GM13976 (cell line): ENCODE results near the gene NKX2-1.
A peak's percentile ranks its signal among the peaks of the same experiment; 100 is the strongest.

Experiments
- DNase-seq: peaks from one replicate; pipeline ENCODE4 v3.0.0; 2012; ENCODE audit warnings: low spot score
- in situ Hi-C: fragments of 300-500 bp; cut with MboI; formaldehyde crosslinking; loops from one replicate; pipeline ENCODE4 v1.12.0; 2022; ENCODE audit warnings: low sequenced_read_pairs, mixed read lengths, inconsistent platforms; ENCODE audit not compliant: unreplicated experiment
- TF ChIP-seq, protein P1 (sequence below): IDR thresholded peaks from 2 replicates; pipeline ENCODE4 v1.5.1; 2012; ENCODE audit warnings: borderline replicate concordance, mild to moderate bottlenecking; ENCODE audit not compliant: insufficient read depth; ENCODE audit errors: extremely low read depth, missing control alignments, control extremely low read depth

NKX2-1 gene

DNA sequence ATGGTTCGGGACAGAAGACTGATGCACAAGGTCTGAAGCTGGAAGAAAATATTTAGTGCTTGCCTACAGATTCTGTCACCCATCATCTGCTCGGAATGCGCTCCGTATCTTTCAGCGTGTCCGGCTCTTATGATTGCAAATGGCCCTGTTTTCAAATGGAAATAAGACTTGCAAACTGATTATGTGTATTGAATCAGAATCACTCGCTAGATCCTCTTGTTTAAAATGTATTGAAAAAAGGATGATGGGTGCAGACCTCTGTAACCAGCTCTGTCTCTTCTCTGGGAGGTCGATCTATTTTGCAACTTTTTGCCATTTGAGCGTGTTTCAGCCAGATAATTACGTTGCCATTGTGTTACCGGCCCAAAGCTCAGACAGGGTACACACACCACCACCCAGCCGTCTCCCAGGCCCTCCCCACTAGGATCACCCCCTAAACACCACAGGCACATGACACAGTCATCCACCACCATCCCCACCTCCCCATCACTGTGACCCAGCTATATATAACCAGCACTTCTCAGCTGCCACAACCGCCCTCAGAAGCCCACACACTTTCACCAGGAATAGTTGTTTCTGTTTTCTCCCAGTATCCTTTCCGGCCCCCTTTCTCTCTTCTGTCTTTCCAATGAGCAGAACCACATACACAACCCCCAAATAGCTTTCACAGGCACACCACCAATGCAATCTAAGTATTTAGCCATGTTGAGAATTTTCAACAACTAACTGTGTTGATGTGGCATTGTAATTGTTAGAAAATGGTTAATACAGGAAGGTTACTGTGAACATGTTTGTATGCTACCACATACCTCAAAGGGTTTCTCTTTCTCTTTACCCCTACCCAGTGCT is 10.7 kb downstream of the NKX2-1 start:
- in situ Hi-C loops, result no loop called here
- TF ChIP-seq, protein P1, sequence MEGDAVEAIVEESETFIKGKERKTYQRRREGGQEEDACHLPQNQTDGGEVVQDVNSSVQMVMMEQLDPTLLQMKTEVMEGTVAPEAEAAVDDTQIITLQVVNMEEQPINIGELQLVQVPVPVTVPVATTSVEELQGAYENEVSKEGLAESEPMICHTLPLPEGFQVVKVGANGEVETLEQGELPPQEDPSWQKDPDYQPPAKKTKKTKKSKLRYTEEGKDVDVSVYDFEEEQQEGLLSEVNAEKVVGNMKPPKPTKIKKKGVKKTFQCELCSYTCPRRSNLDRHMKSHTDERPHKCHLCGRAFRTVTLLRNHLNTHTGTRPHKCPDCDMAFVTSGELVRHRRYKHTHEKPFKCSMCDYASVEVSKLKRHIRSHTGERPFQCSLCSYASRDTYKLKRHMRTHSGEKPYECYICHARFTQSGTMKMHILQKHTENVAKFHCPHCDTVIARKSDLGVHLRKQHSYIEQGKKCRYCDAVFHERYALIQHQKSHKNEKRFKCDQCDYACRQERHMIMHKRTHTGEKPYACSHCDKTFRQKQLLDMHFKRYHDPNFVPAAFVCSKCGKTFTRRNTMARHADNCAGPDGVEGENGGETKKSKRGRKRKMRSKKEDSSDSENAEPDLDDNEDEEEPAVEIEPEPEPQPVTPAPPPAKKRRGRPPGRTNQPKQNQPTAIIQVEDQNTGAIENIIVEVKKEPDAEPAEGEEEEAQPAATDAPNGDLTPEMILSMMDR, result no peak
- no peak for DNase-seq

DNA sequence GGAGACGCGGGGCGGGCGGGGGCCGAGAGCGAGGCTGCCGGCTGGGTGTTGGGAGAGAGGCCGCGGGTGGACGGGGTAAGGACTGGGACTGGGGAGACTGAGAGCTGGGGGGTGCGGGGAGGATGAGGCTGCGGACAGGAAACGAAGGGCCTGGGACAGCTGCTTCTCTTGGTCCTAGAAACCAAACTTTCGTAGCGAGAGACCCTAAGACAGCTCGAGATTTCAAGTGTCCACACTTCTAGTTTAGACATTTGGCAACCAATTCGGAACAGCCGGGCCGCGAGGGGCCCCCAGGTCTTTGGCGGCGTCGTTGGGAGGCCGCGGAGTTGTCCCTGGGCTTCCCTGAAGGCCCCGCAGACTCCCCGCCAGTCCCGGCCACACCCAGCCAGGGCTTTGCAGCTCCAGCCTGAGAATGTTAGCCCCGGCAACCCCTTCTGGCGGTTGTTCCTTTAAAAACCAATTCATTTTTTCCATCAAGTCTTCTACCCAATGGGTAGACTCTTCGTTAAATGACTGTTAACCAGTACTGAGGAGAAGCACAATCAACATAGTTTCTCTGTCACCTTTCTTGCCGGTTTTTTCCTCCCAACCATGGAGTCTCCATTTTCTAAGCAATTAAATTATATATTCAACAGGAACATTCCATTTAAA is 11.5 kb downstream of the NKX2-1 start:
- DNase-seq, result peak; percentile 21
- in situ Hi-C loops, result no loop called here

DNA sequence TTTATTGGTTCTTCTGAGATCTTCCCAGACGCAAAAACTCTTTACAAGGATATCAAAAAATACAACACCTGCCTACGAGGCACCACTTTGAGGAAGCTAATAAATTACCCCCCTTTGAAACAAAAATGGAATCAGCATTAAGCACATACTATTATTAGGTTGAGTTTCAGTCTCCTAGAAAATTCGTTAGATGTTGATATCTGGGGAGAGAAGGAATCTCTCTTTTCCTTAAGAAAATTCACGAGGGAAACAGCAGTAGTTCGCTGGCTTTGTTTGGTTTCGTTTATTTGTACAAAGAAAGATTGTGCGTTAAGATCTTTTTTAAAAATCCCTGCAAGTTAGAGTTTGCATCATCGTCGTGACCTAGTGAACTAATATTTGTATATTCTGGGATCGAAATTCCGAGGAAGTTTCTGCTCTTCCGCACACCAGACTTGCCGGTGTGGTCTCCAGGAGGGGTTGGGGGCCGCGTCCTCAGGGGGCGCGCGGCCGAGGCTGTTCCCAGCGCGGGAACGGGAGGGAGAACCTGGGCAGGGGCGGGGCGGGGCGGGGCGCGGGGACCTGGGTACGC is 12.1 kb downstream of the NKX2-1 start:
- TF ChIP-seq, protein P1, result no peak
- no peak for DNase-seq
- in situ Hi-C loops, result no loop called here

More for the DNA sequence above, 11.5 kb downstream of the NKX2-1 start:
- TF ChIP-seq, protein P1, result no peak

DNA sequence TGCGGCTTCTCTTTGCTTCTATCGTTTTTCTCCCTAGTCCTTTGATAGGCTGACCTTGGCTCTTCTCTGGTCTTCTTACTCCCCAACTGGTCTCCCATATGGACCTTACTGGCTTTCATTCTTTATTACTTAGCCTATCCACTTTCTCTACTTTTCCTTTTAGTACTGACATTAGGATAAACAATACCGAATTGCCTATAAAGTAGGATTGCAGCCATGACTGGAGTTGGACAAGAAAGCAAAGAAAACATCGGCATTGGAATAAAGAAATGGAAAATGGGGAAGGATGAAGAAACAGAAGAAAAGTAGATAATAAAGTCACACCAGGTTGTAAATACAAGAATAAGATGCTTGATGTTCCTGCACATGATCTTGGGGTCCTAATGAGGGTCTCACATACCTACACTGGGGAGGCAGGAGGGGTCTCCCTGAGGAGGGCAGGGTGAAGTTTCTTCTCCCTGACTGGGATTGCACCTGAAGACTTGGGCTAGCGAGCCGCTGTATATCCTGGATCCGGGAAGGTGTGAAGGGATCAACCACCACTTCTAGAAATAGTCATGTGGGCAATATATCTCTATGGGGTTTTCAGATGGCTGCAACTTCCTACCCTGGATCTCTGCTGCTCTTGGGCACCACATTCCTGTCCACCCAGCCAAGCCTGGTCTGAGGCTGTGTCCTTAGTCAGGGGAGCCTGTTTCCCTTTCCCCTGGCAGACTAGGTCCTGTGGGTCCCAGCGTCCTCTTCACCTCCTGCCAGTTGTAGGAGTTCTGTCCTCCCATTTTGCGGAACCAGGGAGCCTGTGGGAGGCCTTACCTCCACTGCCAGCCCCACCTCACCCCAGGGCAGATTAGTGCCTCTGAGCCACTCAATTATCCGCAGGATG is 13.1 kb downstream of the NKX2-1 start:
- no peak for DNase-seq
- TF ChIP-seq, protein P1, result no peak
- in situ Hi-C loops, result no loop called here

DNA sequence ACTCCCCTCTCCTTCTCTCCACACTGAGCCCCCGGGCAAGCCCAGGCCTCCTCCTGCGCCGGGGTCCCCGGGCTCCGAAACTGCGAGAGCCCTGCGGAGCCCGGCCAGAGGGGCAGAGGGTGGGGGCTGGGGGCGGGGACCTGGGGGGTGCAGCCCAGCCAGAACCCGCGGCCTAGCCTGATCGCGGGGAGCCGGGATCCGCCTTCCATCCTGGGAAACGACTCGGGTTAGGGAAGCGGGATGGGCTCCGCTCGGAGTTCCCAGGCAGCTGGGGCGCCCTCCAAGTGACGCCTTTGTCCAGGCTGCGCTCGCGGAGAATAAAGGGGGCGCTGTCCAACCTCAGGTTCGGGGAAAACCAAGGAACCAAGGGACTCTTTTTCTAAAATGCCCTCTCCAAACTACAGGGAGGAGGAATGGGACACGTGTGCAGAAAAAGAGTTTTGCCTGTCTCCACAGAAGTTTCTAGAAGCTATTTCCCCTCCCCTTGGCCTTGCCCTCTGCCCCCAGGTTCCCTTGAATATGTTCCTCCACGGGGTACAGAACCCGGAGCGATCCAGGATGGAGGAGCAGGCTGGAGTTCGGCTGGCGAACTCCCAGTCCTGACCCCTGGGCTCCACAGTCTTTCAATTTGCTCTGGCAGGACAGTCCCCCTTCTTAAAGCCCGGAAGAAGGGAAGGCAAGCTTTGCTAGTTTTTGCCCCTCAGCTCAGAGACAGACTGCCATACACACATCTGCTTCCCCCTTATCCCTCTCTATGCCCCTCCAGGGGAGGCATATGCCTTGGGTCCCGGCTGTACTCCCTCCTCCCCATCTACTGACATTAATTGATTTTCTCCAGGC is 13.9 kb downstream of the NKX2-1 start:
- TF ChIP-seq, protein P1, result no peak
- in situ Hi-C loops, result no loop called here
- peak; percentile 15 for DNase-seq
